ENCODE measurements around the gene SGSM2.

The SGSM2 gene, protein sequence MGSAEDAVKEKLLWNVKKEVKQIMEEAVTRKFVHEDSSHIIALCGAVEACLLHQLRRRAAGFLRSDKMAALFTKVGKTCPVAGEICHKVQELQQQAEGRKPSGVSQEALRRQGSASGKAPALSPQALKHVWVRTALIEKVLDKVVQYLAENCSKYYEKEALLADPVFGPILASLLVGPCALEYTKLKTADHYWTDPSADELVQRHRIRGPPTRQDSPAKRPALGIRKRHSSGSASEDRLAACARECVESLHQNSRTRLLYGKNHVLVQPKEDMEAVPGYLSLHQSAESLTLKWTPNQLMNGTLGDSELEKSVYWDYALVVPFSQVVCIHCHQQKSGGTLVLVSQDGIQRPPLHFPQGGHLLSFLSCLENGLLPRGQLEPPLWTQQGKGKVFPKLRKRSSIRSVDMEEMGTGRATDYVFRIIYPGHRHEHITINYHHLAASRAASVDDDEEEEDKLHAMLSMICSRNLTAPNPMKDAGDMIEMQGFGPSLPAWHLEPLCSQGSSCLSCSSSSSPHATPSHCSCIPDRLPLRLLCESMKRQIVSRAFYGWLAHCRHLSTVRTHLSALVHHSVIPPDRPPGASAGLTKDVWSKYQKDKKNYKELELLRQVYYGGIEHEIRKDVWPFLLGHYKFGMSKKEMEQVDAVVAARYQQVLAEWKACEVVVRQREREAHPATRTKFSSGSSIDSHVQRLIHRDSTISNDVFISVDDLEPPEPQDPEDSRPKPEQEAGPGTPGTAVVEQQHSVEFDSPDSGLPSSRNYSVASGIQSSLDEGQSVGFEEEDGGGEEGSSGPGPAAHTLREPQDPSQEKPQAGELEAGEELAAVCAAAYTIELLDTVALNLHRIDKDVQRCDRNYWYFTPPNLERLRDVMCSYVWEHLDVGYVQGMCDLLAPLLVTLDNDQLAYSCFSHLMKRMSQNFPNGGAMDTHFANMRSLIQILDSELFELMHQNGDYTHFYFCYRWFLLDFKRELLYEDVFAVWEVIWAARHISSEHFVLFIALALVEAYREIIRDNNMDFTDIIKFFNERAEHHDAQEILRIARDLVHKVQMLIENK

GRCh38 chr17:2336852-2337543, at the start of gene SGSM2:
SGSM2 (plus strand) TSS chr17:2337501; CDS start chr17:2337689, 188 bp downstream.
- peak within 1 kb of the TSS; percentile 86 for H3K4me3 ChIP-seq (replicated peaks; ENCODE audit: low read depth, low read length)
- no peak for DNase-seq (ENCODE audit: extremely low read depth, low read depth)
- TF ChIP-seq, protein P1, sequence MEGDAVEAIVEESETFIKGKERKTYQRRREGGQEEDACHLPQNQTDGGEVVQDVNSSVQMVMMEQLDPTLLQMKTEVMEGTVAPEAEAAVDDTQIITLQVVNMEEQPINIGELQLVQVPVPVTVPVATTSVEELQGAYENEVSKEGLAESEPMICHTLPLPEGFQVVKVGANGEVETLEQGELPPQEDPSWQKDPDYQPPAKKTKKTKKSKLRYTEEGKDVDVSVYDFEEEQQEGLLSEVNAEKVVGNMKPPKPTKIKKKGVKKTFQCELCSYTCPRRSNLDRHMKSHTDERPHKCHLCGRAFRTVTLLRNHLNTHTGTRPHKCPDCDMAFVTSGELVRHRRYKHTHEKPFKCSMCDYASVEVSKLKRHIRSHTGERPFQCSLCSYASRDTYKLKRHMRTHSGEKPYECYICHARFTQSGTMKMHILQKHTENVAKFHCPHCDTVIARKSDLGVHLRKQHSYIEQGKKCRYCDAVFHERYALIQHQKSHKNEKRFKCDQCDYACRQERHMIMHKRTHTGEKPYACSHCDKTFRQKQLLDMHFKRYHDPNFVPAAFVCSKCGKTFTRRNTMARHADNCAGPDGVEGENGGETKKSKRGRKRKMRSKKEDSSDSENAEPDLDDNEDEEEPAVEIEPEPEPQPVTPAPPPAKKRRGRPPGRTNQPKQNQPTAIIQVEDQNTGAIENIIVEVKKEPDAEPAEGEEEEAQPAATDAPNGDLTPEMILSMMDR (IDR thresholded peaks at IDR 0.05; ENCODE audit: low read depth, low read length, missing control alignments): no peak

- TF ChIP-seq, protein P1 (IDR thresholded peaks at IDR 0.05; ENCODE audit: low read depth, low read length, missing control alignments): no peak
- H3K4me3 ChIP-seq (replicated peaks; ENCODE audit: low read depth, low read length): no peak overlapping the region
- no peak for DNase-seq (ENCODE audit: extremely low read depth, low read depth)
Measured at GRCh38 chr17:2289878-2290478, 47.3 kb upstream of the SGSM2 start.

DNA sequence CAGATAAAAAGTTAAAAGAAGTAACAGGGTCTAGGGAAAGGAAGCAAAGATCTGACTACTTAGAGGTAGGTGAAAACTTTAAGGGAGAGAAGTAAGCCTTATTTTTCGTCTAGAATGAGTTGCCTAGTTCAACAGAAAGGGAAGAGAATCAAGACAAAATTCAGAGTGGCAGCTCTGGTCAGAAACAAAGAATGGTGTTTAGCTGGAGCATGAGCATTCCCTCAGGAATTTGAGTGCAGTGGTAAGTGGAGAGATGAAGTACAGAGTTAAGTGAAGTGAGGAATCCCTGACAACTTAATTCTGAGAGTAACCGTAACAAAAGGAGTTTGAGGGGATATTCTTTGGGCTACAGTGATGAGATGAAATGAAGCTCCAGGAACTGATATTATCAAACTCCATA, 45.2 kb upstream of the SGSM2 start:
- TF ChIP-seq, protein P1 (IDR thresholded peaks at IDR 0.05; ENCODE audit: low read depth, low read length, missing control alignments): no peak
- H3K4me3 ChIP-seq (replicated peaks; ENCODE audit: low read depth, low read length): no peak overlapping the region
- no peak for DNase-seq (ENCODE audit: extremely low read depth, low read depth)

- TF ChIP-seq, protein P1 (IDR thresholded peaks at IDR 0.05; ENCODE audit: low read depth, low read length, missing control alignments): no peak
- no peak for DNase-seq (ENCODE audit: extremely low read depth, low read depth)
- H3K4me3 ChIP-seq (replicated peaks; ENCODE audit: low read depth, low read length): no peak overlapping the region
Measured at GRCh38 chr17:2295575-2295974, 41.7 kb upstream of the SGSM2 start.

- TF ChIP-seq, protein P1 (IDR thresholded peaks at IDR 0.05; ENCODE audit: low read depth, low read length, missing control alignments): no peak
- DNase-seq (ENCODE audit: extremely low read depth, low read depth): no peak
- H3K4me3 ChIP-seq (replicated peaks; ENCODE audit: low read depth, low read length): no peak overlapping the region
Measured at GRCh38 chr17:2297023-2297422, 40.3 kb upstream of the SGSM2 start.

DNA sequence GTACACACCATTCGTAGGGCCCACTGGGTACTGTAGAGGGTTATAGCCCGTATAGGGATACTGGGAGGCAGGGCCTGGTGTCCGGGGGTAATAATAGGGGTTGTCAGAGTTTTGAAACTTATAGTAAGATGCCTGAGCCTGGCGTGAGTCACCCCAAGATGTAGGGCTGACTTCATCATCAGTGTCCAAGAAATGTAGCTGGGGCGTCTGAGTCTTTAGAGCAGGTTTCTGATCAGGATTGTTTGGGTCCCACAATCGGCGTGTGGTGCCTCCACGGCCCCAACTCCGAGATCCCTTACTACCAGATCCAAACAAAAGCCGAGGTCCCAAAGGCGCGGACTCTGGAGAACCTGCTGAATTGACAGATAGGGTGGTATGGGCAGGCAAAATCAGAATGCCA, 38.2 kb upstream of the SGSM2 start:
- no peak overlapping the region for H3K4me3 ChIP-seq (replicated peaks; ENCODE audit: low read depth, low read length)
- DNase-seq (ENCODE audit: extremely low read depth, low read depth): no peak
- TF ChIP-seq, protein P1 (IDR thresholded peaks at IDR 0.05; ENCODE audit: low read depth, low read length, missing control alignments): no peak
